HS-5 (cell line): Measurements from ENCODE around the gene ZNF83.
A peak's percentile ranks its signal among the peaks of the same experiment; 100 is the strongest.
"Not testable (repeated sequence)": the region's sequence is repeated elsewhere in the genome, so short reads cannot be mapped to it uniquely, and the experiment has no call there.

Experiments
- DNase-seq: peaks from one replicate; pipeline ENCODE4 v3.0.0-alpha.2; 2012; ENCODE audit warnings: low read depth

The ZNF83 gene

DNA sequence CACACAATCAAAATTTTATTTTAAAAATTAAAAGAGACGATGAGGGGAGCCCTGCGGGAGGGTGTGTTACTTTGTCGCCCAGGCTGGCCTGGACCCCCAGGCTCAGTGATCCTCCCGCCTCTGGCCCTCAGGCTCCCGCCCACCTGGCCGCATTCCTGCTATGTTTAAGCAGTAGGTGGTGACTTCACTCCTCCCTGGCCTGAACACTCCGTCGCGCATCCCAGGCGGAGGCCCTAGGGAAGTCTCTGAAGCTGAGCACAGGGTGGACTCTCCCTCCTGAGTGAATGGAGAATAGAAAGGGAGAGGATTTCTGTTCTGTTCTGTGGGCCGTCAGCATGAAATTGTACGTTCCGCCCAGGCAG lies 68.5 kb downstream of the ZNF83 start:
- not testable (repeated sequence) for DNase-seq

DNA sequence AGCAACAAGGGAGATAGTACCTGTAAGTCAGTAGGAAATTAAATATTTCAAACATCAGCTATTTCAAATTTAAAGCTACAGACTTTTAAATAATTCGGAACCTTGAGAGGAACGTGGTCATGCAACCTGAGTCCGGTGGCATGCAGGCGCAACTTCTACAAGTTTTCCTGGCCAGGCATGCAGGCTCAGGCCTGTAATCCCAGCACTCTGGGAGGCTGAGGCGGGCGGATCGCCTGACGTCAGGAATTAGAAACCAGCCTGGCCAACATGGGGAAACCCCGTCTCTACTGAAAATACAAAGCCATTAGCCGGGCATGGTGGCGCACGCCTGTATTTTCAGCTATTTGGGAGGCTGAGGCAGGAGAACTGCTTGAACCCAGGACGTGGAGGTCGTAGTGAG lies 70.2 kb downstream of the ZNF83 start:
- no peak for DNase-seq

DNA sequence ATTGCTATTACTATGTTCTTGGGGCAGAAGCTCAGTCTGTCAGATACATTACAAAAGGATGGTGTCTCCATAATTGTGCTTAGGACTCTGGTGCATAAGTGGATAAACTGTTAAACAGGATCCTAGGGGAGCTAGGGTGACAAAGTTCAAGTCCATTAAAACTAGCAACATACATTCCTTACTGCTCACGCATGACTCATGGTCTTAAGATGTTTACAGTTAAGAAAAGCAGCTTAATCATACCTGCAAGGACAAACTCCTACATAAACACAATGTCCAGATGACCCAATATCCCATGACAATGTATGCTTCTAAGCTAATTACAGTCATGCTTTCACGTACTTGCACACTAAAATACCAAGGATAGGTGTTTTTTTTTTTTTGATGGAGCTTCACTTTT lies 71.6 kb downstream of the ZNF83 start:
- peak; percentile 56 for DNase-seq

DNA sequence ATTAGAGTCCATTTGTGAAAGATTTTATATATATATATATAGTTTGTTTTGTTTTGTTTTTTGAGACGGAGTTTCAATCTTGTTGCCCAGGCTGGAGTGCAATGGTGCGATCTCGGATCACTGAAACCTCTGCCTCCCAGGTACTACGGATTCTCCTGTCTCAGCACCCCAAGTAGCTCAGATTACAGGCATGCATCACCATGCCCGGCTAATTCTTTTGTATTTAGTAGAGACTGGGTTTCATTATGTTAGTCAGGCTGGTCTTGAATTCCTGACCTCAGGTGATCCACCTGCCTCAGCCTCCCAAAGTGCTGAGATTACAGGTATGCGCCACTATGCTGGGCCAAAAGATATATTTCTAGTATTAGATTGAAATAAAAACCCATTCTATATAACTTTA lies 72.0 kb downstream of the ZNF83 start:
- DNase-seq, result no peak
